H1 (cell line): ENCODE results near the gene CEP85. TPM values are rescaled to one million over a fixed set of nuclear protein-coding genes. Genes with fewer than 3 reads are reported as not detected.

ENCODE experiments used
- CTCF ChIA-PET: fragments of 300-600 bp; sonication (Branson Sonifier 250); formaldehyde crosslinking; loops from one replicate; lab custom pipeline; 2021; ENCODE audit not compliant: partially characterized antibody; lab: Charles Lee
- POLR2A ChIA-PET: fragments of 300-600 bp; sonication (Branson Sonifier 250); formaldehyde crosslinking; loops from one replicate; lab custom pipeline; 2021; ENCODE audit warnings: inconsistent platforms; ENCODE audit not compliant: partially characterized antibody; lab: Charles Lee
- DNase-seq, 2 experiments: peaks; one replicate each; pipeline versions ENCODE4 v3.0.0 to v3.0.0-alpha.2; 2010 to 2022; ENCODE audit warnings: low spot score in 2 of 2, low read depth in 1 of 2, mixed read lengths in 1 of 2
- FAIRE-seq: peaks from 2 replicates; lab custom pipeline; 2011; peaks lifted over from hg19 to GRCh38; lab: Jason Lieb, UNC
- H2AFZ ChIP-seq: 2 replicates; pipeline ENCODE4 v1.8.1; 2012; ENCODE audit warnings: low read length, inconsistent platforms
- H2AK5ac ChIP-seq: 2 replicates; pipeline ENCODE4 v1.6.1; 2013; ENCODE audit warnings: low read depth, low read length
- H2BK120ac ChIP-seq: replicated peaks from 2 replicates; pipeline ENCODE3; 2013; ENCODE audit warnings: low read depth, low read length, inconsistent platforms
- H2BK12ac ChIP-seq: 2 replicates; pipeline ENCODE4 v1.6.1; 2013; ENCODE audit warnings: low read depth, low read length
- H2BK15ac ChIP-seq: 2 replicates; pipeline ENCODE4 v1.6.1; 2013; ENCODE audit warnings: low read length
- H2BK20ac ChIP-seq: 2 replicates; pipeline ENCODE4 v1.6.1; 2013; ENCODE audit warnings: low read length
- H2BK5ac ChIP-seq: 2 replicates; pipeline ENCODE4 v1.6.1; 2013; ENCODE audit warnings: low read depth, low read length
- H3K14ac ChIP-seq: 2 replicates; pipeline ENCODE4 v1.6.1; 2013; ENCODE audit warnings: inconsistent platforms; ENCODE audit not compliant: insufficient read length
- H3K18ac ChIP-seq: 2 replicates; pipeline ENCODE4 v1.6.1; 2013; ENCODE audit warnings: low read length; ENCODE audit errors: extremely low read depth
- H3K23ac ChIP-seq: 2 replicates; pipeline ENCODE4 v1.6.1; 2013; ENCODE audit warnings: inconsistent platforms; ENCODE audit not compliant: insufficient read length
- H3K23me2 ChIP-seq: 2 replicates; pipeline ENCODE4 v1.6.1; 2013; ENCODE audit warnings: low read depth, low read length
- H3K27ac ChIP-seq: 2 replicates; pipeline ENCODE4 v1.6.1; 2011; ENCODE audit warnings: low read depth, low read length, inconsistent platforms
- H3K27me3 ChIP-seq, 4 experiments: replicated peaks in 1 of 4; 1 replicate in 1 of 4; 2 replicates in 3 of 4; pipeline versions ENCODE4 v1.6.1 to v1.8.1; 2011 to 2013; ENCODE audit warnings: low read length in 3 of 4, mild to moderate bottlenecking in 3 of 4, inconsistent platforms in 2 of 4, mixed read lengths in 2 of 4, moderate library complexity in 1 of 4; ENCODE audit not compliant: control insufficient read depth in 3 of 4, insufficient read depth in 3 of 4; ENCODE audit errors: extremely low read depth in 1 of 4
- H3K36me3 ChIP-seq, 4 experiments: 2 replicates each; pipeline versions ENCODE4 v1.6.1 to v1.8.1; 2011 to 2013; ENCODE audit warnings: mild to moderate bottlenecking in 4 of 4, low read length in 3 of 4, moderate library complexity in 2 of 4, control low read depth in 1 of 4, inconsistent platforms in 1 of 4; ENCODE audit not compliant: insufficient read depth in 4 of 4, control insufficient read depth in 2 of 4
- H3K4ac ChIP-seq: replicated peaks from 2 replicates; pipeline ENCODE3; 2013; ENCODE audit warnings: low read length, low read depth, mixed read lengths, inconsistent platforms; ENCODE audit not compliant: insufficient read length
- H3K4me1 ChIP-seq, 4 experiments: replicated peaks in 1 of 4; 1 replicate in 1 of 4; 2 replicates in 3 of 4; pipeline versions ENCODE4 v1.6.1 to v1.8.1; 2011 to 2013; ENCODE audit warnings: low read length in 3 of 4, inconsistent platforms in 2 of 4, mixed read lengths in 1 of 4; ENCODE audit not compliant: insufficient read depth in 4 of 4, control insufficient read depth in 3 of 4
- H3K4me2 ChIP-seq, 2 experiments: 2 replicates each; pipeline versions ENCODE4 v1.6.1 to v1.8.1; 2011 to 2013; ENCODE audit warnings: low read depth in 2 of 2, low read length in 2 of 2, control low read depth in 1 of 2, inconsistent platforms in 1 of 2, mild to moderate bottlenecking in 1 of 2; ENCODE audit not compliant: insufficient read depth in 1 of 2
- H3K4me3 ChIP-seq, 4 experiments: fragments of 200-600, 300-600 bp in 1 of 4; sonication (generic), shearing (Covaris generic), sonication (Bioruptor Twin) in 1 of 4; 2 replicates each; pipeline versions ENCODE4 v1.5.1 to v1.8.1; 2011 to 2016; ENCODE audit warnings: low read length in 4 of 4, low read depth in 3 of 4, control low read depth in 2 of 4, inconsistent platforms in 2 of 4, mild to moderate bottlenecking in 2 of 4, mixed read lengths in 1 of 4, moderate library complexity in 1 of 4; ENCODE audit not compliant: insufficient read depth in 2 of 4; ENCODE audit errors: extremely low read depth in 1 of 4
- H3K56ac ChIP-seq: replicated peaks from 2 replicates; pipeline ENCODE3; 2013; ENCODE audit warnings: low read depth, mild to moderate bottlenecking, mixed read lengths, low read length, inconsistent platforms; ENCODE audit not compliant: insufficient read length
- H3K79me1 ChIP-seq: 2 replicates; pipeline ENCODE4 v1.6.1; 2013; ENCODE audit warnings: low read depth, low read length, control low read depth
- H3K79me2 ChIP-seq, 2 experiments: 2 replicates each; pipeline versions ENCODE4 v1.6.1 to v1.8.1; 2012 to 2013; ENCODE audit warnings: low read length in 2 of 2, mild to moderate bottlenecking in 2 of 2, inconsistent platforms in 1 of 2; ENCODE audit not compliant: insufficient read depth in 2 of 2, control insufficient read depth in 1 of 2
- H3K9ac ChIP-seq, 4 experiments: replicated peaks in 1 of 4; 1 replicate in 1 of 4; 2 replicates in 3 of 4; pipeline versions ENCODE4 v1.6.1 to v1.8.1; 2011 to 2013; ENCODE audit warnings: low read depth in 3 of 4, low read length in 3 of 4, control low read depth in 2 of 4, mild to moderate bottlenecking in 2 of 4, moderate library complexity in 2 of 4, inconsistent platforms in 1 of 4; ENCODE audit errors: extremely low read depth in 1 of 4
- H3K9me3 ChIP-seq, 2 experiments: 2 replicates each; pipeline versions ENCODE4 v1.6.1 to v1.8.1; 2012 to 2013; ENCODE audit warnings: mild to moderate bottlenecking in 2 of 2, moderate library complexity in 2 of 2, control low read depth in 1 of 2, inconsistent platforms in 1 of 2, low read depth in 1 of 2, low read length in 1 of 2, mixed read lengths in 1 of 2; ENCODE audit not compliant: insufficient read depth in 2 of 2
- H4K20me1 ChIP-seq, 2 experiments: replicated peaks in 1 of 2; 2 replicates each; pipeline versions ENCODE3 to v1.8.1; 2011 to 2013; ENCODE audit warnings: inconsistent platforms in 2 of 2, low read length in 2 of 2, mild to moderate bottlenecking in 1 of 2; ENCODE audit not compliant: insufficient read depth in 2 of 2, control insufficient read depth in 1 of 2
- H4K5ac ChIP-seq: 2 replicates; pipeline ENCODE4 v1.6.1; 2013; ENCODE audit warnings: low read length, low read depth, mixed read lengths, inconsistent platforms; ENCODE audit not compliant: insufficient read length
- H4K8ac ChIP-seq: 2 replicates; pipeline ENCODE4 v1.8.0; 2013; ENCODE audit warnings: mild to moderate bottlenecking, moderate library complexity, low read length, inconsistent platforms; ENCODE audit not compliant: insufficient read depth; ENCODE audit errors: extremely low read depth
- H4K91ac ChIP-seq: replicated peaks from 2 replicates; pipeline ENCODE3; 2013; ENCODE audit warnings: low read length, mixed read lengths, inconsistent platforms; ENCODE audit not compliant: insufficient read length
- CBX5 ChIP-seq: fragments of 300-800, 300-1000 bp; sonication (generic); IDR thresholded peaks from 2 replicates; pipeline ENCODE4 v1.7.1; 2016; ENCODE audit warnings: antibody characterized with exemption, low read length, low read depth
- CHD2 ChIP-seq: IDR thresholded peaks from 2 replicates; pipeline ENCODE4 v1.6.1; 2012; ENCODE audit warnings: low read length, improper control_type of control experiment
- E2F6 ChIP-seq: IDR thresholded peaks from 2 replicates; pipeline ENCODE4 v1.6.1; 2012; ENCODE audit warnings: inconsistent platforms
- EP300 ChIP-seq, 2 experiments: IDR thresholded peaks; 1 replicate in 1 of 2; 2 replicates in 1 of 2; pipeline ENCODE4 v1.6.1; 2011 to 2012; ENCODE audit warnings: low read depth in 2 of 2, low read length in 2 of 2, mild to moderate bottlenecking in 2 of 2, borderline replicate concordance in 1 of 2, inconsistent platforms in 1 of 2, moderate library complexity in 1 of 2
- FOSL1 ChIP-seq: IDR thresholded peaks from 2 replicates; pipeline ENCODE4 v1.6.1; 2011; ENCODE audit warnings: mild to moderate bottlenecking, low read depth, low read length, moderate library complexity; ENCODE audit not compliant: insufficient read depth
- JUN ChIP-seq: IDR thresholded peaks from 2 replicates; pipeline ENCODE4 v1.6.1; 2011; ENCODE audit warnings: low read depth, mild to moderate bottlenecking, improper control_type of control experiment, low read length
- KDM1A ChIP-seq: fragments of 200-600, 300-600 bp; sonication (generic); IDR thresholded peaks from 2 replicates; pipeline ENCODE4 v1.7.1; 2016; ENCODE audit warnings: mild to moderate bottlenecking, low read length, borderline replicate concordance
- SP2 ChIP-seq: IDR thresholded peaks from 2 replicates; pipeline ENCODE4 v1.6.1; 2012; ENCODE audit warnings: mild to moderate bottlenecking, low read length, inconsistent platforms
- USF2 ChIP-seq: IDR thresholded peaks from 2 replicates; pipeline ENCODE4 v1.6.1; 2011; ENCODE audit warnings: low read length, improper control_type of control experiment
- WGBS, 2 experiments: shearing (Covaris generic) in 1 of 2; methylation state at CpG; one replicate each; pipeline versions ENCODE4 v1.1.6 to v1.1.7; 2013 to 2015; ENCODE audit warnings: low lambda C conversion rate in 2 of 2, mixed read lengths in 2 of 2, inconsistent platforms in 1 of 2, low coverage in 1 of 2, missing lambda C conversion rate in 1 of 2; ENCODE audit not compliant: insufficient replicate concordance in 2 of 2, insufficient coverage in 1 of 2, insufficient read length in 1 of 2; ENCODE audit errors: extremely low coverage in 1 of 2, missing lambda C conversion rate in 1 of 2; 5-methylcytosine and 5-hydroxymethylcytosine counted together
- polyA plus RNA-seq, 7 experiments: library from polyadenylated mRNA; depleted of rRNA in 3 of 7; stranded (reverse) in 5 of 7; unstranded in 2 of 7; fragments of >200 nt in 5 of 7; fragments of 200-250 nt in 2 of 7; gene quantifications; 1 replicate in 5 of 7; 2 replicates in 1 of 7; 4 replicates in 1 of 7; pipeline versions ENCODE4 v1.2.1 to v1.2.3, GENCODE V29; 2011 to 2013; ENCODE audit warnings: missing spikeins in 2 of 7, mixed read lengths in 2 of 7
- total RNA-seq: library from RNA; stranded (reverse); fragmentation: NEBNext Ultra II Directional; extraction: Animal tissue kit (Norgen Biotek cat#: 25700); gene quantifications from 2 replicates; pipeline ENCODE4 v1.2.1, GENCODE V29; 2021

CEP85 gene
- total and polyA plus RNA-seq, 2 of the 8 experiments (the other 6 are each of a cell fraction or from before 2014, with no cell fraction given), result 40.4 to 43.7 TPM

GRCh38 chr1:26321315-26322041 lies 87.5 kb downstream of the CEP85 start:
- CTCF ChIA-PET, result interaction anchor here (0.6 to 57.0 kb wide), 31 partner anchors 9 to 219 kb away, joined by 3 to 1530 read pairs (median 5); partner anchors contain the start of genes CRYBG2, SH3BGRL3 and UBXN11
- no peaks in the 10 kb centered on the region for H3K23me2 ChIP-seq
- TF ChIP-seq JUN, result no peak
- TF ChIP-seq E2F6, result no peak
- TF ChIP-seq FOSL1, result no peak
- TF ChIP-seq USF2, result no peak
- TF ChIP-seq EP300 (IDR thresholded peaks at IDR 0.05; ENCODE audit: borderline replicate concordance in 1 of 2, low read depth in 2 of 2, low read length in 2 of 2), result no peak
- TF ChIP-seq SP2, result no peak
- TF ChIP-seq CHD2, result peak; percentile 59; the same call in 1 of the 2 replicates
- no peak for TF ChIP-seq KDM1A
- TF ChIP-seq CBX5, result no peak

More at GRCh38 chr1:26321315-26322041, 87.5 kb downstream of the CEP85 start:
- Histone ChIP-seq H3K4me3 (no peak overlapping the region), H3K27ac (no peak overlapping the region), H2BK15ac (no peak overlapping the region), H3K9ac (no peak overlapping the region), H3K14ac (no peak overlapping the region), H2AK5ac (no peak overlapping the region), H3K79me1 (no peaks in the 10 kb centered on the region), H3K23ac (no peak overlapping the region), H3K9me3 (no peaks in the 10 kb centered on the region), H2BK20ac (no peak overlapping the region), H4K91ac (no peak overlapping the region), H3K79me2 (no peaks in the 10 kb centered on the region), H4K8ac (no peak overlapping the region), H3K18ac (no peak overlapping the region), H3K36me3 (peaks cover 7 to 22% (median 18%) of the 10 kb centered on the region in 4 experiments; a peak in 7 of 8 replicates), H2AFZ (no peak overlapping the region), H2BK12ac (no peak overlapping the region), H4K20me1 (peaks cover 0 to 2% of the 10 kb centered on the region in 2 experiments), H4K5ac (no peak overlapping the region), H3K4ac (no peak overlapping the region), H3K27me3 (no peaks in the 10 kb centered on the region), H2BK5ac (no peak overlapping the region), H2BK120ac (no peak overlapping the region), H3K4me2 (no peak overlapping the region), H3K4me1 (peaks cover 4 to 8% (median 6%) of the 10 kb centered on the region in 4 experiments), H3K56ac (no peak overlapping the region)
- peak; percentile 64 to 100 for DNase-seq
- FAIRE-seq, result peak; percentile 92
- POLR2A ChIA-PET, result interaction anchor here (0.6 to 5.0 kb wide), 12 partner anchors 9 to 149 kb away, joined by 3 to 27 read pairs (median 3); partner anchors contain the start of gene SH3BGRL3
- WGBS, 2 experiments, result 52% methylated on average over 16 of the region's 16 CpGs; no CpG with 5 or more reads in 1 of the 2 experiments
